HT-29 (cell line): ENCODE data around the gene APOB. TPM values are rescaled to one million over a fixed set of nuclear protein-coding genes. Genes with fewer than 3 reads are reported as not detected.

Source experiments
- DNase-seq: peaks from one replicate; pipeline ENCODE4 v3.0.0-alpha.2; 2015; ENCODE audit warnings: low spot score
- total RNA-seq: library from RNA; depleted of rRNA; stranded (reverse); fragments of >200 nt; shearing (Covaris generic); gene quantifications from 2 replicates; pipeline ENCODE4 v1.2.3, GENCODE V29; 2014; rRNA removed

The APOB gene
- not detected in 2 replicates for total RNA-seq

- no peak for DNase-seq
These were observed at the start of gene APOB for GRCh38 chr2:21043744-21044532. Gene APOB (minus strand): TSS chr2:21044073. CDS start chr2:21043945, 128 bp downstream.

DNA sequence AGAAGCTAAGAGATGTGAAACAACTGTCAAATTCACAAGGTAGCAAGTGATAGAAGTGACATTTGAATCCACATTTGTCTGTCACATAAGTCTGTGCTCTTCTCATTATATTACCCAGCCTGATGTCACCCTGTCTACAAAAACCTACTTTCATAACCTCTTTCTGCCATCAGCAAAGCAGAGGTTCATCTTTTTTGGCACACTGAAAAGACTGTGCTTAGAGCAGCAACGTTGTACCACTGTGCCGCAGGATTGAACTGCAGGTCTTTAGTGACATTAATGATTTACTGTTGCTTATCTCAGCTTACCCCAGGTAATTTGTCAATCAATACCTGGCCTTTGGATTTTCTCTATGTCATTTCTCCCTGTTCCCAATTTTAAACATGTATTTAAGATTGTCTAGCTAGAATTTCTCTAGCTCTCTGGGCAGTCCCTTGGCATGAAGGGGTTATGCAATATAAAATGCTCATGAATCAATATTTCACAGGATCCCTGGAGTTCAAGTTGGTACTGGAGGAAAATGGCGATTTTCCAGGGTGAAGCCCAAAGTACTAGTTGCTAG is 48.5 kb upstream of the APOB start:
- no peak for DNase-seq

DNA sequence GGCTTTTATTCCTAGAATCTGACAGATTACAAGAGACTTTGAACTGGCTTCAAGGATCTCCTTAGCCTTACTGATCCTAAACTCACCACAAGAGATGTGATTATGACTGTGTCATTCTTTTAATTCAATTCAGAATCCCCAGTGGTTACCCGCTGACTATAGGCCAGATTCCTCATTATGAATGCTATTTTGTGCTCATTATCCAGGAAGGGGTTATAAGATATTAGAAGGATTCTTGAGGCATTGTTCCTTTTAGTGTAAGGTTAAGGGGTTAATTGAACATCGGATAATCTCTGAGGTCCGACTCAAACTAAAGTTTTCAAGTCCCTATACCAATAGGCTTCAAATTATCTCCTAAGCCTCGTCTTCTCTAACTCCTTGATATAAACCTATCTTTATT is 40.5 kb upstream of the APOB start:
- no peak for DNase-seq

DNA sequence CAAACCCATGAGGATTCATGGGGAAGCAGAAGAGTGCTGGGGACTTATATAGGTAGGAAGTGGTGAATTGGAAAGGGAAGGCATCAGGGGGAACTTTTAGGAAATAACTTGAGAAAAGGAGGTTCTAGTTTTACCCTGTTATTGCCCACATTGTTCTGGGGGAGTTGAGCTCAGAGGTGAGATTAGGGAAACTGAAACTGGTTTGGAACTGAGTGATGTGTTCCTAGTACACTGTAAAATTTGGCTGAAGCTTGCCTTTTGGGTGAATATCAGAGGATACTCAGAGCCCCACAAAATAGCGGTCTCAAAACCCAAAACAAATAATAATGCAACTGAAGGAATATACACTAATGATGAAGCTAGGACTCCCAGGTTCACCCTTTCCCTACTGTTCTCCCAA is 39.6 kb upstream of the APOB start:
- DNase-seq, result no peak

DNA sequence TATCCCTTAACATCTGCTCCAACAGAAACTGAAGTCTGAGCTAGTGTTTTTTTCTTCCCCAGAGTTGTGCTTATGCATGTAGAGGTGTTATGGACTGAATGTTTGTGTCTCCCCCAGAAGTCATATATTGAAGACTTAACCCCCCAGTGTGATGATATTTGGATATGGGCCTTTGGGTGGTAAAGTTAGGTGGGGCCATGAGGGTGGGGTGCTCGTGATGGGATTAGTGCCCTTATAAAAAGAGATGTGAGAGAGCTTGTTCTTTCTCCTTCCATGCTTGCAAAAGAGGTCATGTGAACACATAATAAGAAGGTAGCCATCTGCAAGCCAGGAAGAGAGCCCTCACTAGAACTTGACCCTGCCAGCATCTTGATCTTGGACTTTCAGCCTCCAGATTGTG is 34.4 kb upstream of the APOB start:
- no peak for DNase-seq

DNA sequence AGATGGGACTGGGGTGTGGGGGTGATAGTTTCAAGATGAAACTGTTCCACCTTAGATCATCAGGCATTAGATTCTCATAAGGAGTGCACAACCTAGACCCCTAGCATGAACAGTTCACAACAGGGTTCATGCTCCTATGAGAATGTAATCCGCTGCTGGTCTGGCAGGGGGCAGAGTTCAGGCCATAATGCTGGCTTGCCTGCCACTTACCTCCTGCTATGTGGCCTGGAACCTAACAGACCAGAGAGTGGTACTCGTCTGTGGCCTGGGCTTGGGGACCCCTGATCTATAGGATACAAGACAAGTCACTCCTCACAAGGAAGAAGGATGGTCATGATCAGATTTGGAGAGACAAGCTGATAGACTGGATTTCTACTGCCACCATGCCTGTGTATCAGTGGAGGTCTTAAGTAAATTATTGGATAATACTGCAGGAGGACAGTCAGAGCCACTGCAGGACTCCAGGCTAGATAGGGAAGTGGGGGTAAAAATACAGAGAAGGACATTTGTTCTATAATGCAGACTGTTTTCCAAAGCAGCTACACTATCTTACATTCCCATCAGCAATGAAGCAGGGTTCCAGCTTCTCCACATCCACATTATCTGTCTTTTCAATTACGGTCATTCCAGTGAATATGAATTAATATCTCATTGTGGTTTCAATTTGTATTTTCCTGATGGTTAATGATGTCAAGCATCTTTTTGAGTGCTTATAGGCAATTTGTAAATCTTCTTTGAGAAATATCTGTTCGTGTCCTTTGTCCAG is 28.8 kb upstream of the APOB start:
- no peak for DNase-seq

GRCh38 chr2:21070341-21071257 is 26.7 kb upstream of the APOB start:
- peak; percentile 12 for DNase-seq

DNA sequence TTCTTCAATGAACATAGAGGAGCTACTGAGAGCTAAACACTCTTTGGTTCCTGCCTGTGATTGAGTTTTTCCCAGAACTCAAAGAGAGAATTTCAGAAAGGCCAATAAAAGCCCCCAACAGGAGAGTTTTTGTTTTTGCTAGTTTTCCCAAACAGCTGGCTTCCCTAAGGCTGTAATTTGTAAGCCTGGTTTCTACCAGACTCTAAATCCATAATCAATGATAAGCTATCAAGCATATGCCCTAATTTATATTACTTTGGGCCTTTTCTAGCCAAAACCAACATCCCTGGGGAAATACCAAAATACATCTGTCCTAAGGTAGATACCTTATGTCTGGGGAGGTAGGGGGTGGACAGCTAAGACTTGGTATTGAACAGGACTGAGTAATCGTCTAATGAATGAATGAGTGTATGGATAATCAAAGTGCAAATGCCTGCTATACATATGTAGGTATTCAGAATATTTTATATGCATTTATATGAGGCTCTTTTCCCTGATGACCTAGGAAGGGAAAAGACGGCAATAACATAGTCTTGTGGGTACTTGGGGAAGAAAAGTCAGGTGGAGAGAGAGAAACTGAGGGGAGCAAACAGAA is 26.0 kb upstream of the APOB start:
- DNase-seq, result no peak

GRCh38 chr2:21067859-21068537 is 24.1 kb upstream of the APOB start:
- DNase-seq, result no peak

DNA sequence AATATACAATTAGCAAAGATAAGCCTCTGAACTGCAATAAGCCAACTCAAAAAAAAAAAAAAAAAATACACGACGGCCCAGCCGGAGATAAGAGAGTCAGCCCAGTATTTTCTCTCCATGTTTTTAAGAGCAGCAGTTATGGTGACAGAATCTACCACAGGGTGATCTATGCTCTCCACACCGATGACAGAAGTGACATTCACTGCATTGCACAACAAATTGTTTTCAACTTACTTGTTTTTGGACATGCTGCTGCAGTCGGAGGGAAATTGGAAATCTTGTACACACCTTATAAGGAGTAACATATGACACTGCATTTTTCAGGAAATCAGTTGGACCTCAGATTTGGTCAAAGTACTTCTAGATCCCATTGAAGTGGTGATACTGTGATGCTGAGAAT is 23.3 kb upstream of the APOB start:
- DNase-seq, result no peak

- DNase-seq, result no peak
These were observed 16.2 kb upstream of the APOB start for GRCh38 chr2:21059885-21060610.

DNA sequence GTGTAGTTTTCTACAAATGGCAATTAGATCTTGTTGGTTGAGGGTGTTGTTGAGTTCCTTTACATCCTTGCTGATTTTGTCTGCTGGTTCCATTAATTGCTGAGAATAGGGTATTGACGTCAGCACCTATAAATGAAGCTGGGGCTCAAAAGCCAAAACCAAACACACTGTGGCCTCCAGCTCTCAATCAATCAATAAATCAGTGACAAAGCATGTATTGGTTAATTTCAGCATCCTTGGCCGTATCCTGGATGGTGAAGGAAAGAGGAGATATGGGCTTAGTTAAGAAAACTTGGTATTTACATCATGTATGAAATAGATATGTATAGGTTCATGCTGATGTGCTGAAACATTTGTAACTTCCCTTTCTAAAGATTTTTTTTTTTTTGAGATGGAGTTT is 13.2 kb upstream of the APOB start:
- no peak for DNase-seq

- DNase-seq, result no peak
These were observed 12.3 kb upstream of the APOB start for GRCh38 chr2:21055879-21056790.

DNA sequence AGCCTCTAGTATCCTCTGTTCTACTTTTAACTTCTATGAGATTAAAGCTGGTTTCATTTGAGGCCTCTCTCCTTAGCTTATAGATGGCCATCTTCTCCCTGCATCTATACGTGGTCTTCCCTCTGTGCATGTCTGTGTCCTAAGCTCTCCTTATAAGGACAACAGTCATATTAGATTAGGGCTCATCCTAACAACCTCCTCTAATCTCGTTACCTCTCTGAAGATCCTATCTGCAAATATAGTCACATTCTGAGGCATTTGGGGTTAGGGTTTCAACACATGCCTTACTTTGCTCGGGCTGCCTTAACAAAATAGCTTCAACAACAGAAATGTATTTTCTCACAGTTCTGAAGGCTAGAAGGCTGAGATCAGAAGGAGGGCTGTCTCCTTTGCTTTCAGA is 11.6 kb upstream of the APOB start:
- DNase-seq, result no peak

- no peak for DNase-seq
These were observed 10.1 kb upstream of the APOB start for GRCh38 chr2:21054011-21054410.

- no peak for DNase-seq
These were observed 8.2 kb upstream of the APOB start for GRCh38 chr2:21052044-21052443.

- DNase-seq, result no peak
These were observed 6.3 kb upstream of the APOB start for GRCh38 chr2:21050164-21050563.

DNA sequence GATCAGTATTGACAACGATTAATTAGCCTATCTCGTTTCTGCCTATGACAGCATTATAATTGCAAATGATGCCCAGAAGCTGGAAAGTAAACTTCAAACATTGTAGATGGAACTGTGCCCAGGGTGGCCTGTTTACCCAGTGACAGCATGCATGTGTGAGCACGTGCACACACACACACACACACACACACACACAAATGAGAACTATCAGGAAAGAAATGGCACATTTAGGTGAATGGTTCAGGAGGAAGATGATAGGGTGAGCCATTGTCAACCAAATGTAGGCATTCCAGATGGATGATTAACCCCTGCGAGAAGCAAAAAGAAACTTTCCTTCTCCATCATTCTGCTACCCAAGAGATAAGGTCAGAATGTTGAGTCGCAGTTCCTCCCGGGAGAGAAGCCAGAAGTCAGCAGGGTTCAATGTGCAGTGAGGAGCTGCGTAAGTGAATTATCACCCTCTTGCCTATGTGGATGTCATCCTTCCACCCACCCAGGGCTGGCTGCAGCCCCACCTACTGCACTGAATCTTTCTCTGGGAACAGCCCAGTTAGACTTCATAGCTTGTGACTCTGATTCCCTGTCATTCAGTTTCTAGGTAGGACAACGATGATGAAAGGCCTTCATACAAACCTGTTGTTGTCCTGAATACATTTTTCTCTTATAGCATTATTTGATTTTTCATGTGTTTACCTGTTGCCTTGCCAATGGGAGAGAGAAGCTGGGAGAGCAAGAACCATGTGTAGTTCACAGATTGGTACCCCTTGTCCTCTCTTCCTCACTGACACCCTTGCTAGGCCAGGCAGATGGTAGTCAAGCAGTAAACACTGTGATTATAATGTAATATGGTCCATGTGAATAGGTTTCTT is 3.5 kb upstream of the APOB start:
- no peak for DNase-seq
